Trophoblast cell (in vitro differentiated cells and primary cell): ENCODE data around the gene ZNF512.
"Not testable (repeated sequence)": the region's sequence is repeated elsewhere in the genome, so short reads cannot be mapped to it uniquely, and the experiment has no call there.

Experiments
- DNase-seq, 2 donors: peaks; one replicate each; pipeline ENCODE4 v3.0.0-alpha.2; 2016
- H2AFZ ChIP-seq: 2 replicates; pipeline ENCODE4 v1.6.1; 2013; ENCODE audit warnings: low read length, moderate library complexity, mild to moderate bottlenecking; ENCODE audit not compliant: insufficient read depth, poor library complexity
- H2AK5ac ChIP-seq: 2 replicates; pipeline ENCODE4 v1.6.1; 2013; ENCODE audit warnings: mild to moderate bottlenecking, low read length
- H2BK120ac ChIP-seq: 2 replicates; pipeline ENCODE4 v1.6.1; 2013; ENCODE audit warnings: low read length, mild to moderate bottlenecking, moderate library complexity; ENCODE audit not compliant: insufficient read depth, poor library complexity
- H2BK12ac ChIP-seq: 2 replicates; pipeline ENCODE4 v1.6.1; 2013; ENCODE audit warnings: mild to moderate bottlenecking, low read length, moderate library complexity
- H2BK5ac ChIP-seq: 2 replicates; pipeline ENCODE4 v1.6.1; 2013; ENCODE audit warnings: low read length, low read depth, moderate library complexity, mild to moderate bottlenecking; ENCODE audit not compliant: poor library complexity
- H3K14ac ChIP-seq: 2 replicates; pipeline ENCODE4 v1.6.1; 2013; ENCODE audit warnings: mild to moderate bottlenecking, low read length
- H3K18ac ChIP-seq: 2 replicates; pipeline ENCODE4 v1.6.1; 2013; ENCODE audit warnings: mild to moderate bottlenecking, low read length
- H3K23ac ChIP-seq: 2 replicates; pipeline ENCODE4 v1.6.1; 2013; ENCODE audit warnings: low read length
- H3K27ac ChIP-seq: 2 replicates; pipeline ENCODE4 v1.5.1; 2013; ENCODE audit warnings: low read depth, mild to moderate bottlenecking, inconsistent platforms, low read length, moderate library complexity
- H3K27me3 ChIP-seq: 2 replicates; pipeline ENCODE4 v1.6.1; 2013; ENCODE audit warnings: inconsistent platforms, mild to moderate bottlenecking, low read length, moderate library complexity; ENCODE audit not compliant: insufficient read depth
- H3K36me3 ChIP-seq, 2 experiments: 1 replicate in 1 of 2; 2 replicates in 1 of 2; pipeline ENCODE4 v1.6.1; 2013; ENCODE audit warnings: low read length in 2 of 2, mild to moderate bottlenecking in 2 of 2, moderate library complexity in 1 of 2; ENCODE audit not compliant: insufficient read depth in 2 of 2, control insufficient read depth in 1 of 2
- H3K4ac ChIP-seq: 2 replicates; pipeline ENCODE4 v1.6.1; 2013; ENCODE audit warnings: low read depth, mild to moderate bottlenecking, low read length, moderate library complexity
- H3K4me1 ChIP-seq, 2 experiments: 1 replicate in 1 of 2; 2 replicates in 1 of 2; pipeline ENCODE4 v1.6.1; 2013; ENCODE audit warnings: low read length in 2 of 2, mild to moderate bottlenecking in 2 of 2, moderate library complexity in 1 of 2; ENCODE audit not compliant: insufficient read depth in 2 of 2, control insufficient read depth in 1 of 2
- H3K4me2 ChIP-seq: 2 replicates; pipeline ENCODE4 v1.6.1; 2013; ENCODE audit warnings: inconsistent platforms, mild to moderate bottlenecking, low read length, moderate library complexity
- H3K4me3 ChIP-seq: 2 replicates; pipeline ENCODE4 v1.5.1; 2013; ENCODE audit warnings: mild to moderate bottlenecking, low read depth, low read length, inconsistent platforms
- H3K79me1 ChIP-seq: one replicate; pipeline ENCODE4 v1.6.1; 2013; ENCODE audit warnings: low read length
- H3K79me2 ChIP-seq: 2 replicates; pipeline ENCODE4 v1.6.1; 2013; ENCODE audit warnings: low read length, mild to moderate bottlenecking; ENCODE audit not compliant: control insufficient read depth, insufficient read depth, poor library complexity
- H3K9ac ChIP-seq: 2 replicates; pipeline ENCODE4 v1.6.1; 2013; ENCODE audit warnings: mild to moderate bottlenecking, low read length
- H3K9me3 ChIP-seq: 2 replicates; pipeline ENCODE4 v1.6.1; 2013; ENCODE audit warnings: low read depth, mild to moderate bottlenecking, control low read depth, inconsistent platforms, low read length; ENCODE audit not compliant: insufficient read depth
- H4K12ac ChIP-seq: 2 replicates; pipeline ENCODE4 v1.6.1; 2013; ENCODE audit warnings: low read depth, mild to moderate bottlenecking, low read length, moderate library complexity
- H4K8ac ChIP-seq: 2 replicates; pipeline ENCODE4 v1.6.1; 2013; ENCODE audit warnings: low read depth, mild to moderate bottlenecking, low read length, moderate library complexity
- H4K91ac ChIP-seq: one replicate; pipeline ENCODE4 v1.6.1; 2013; ENCODE audit warnings: low read depth, mild to moderate bottlenecking, low read length, moderate library complexity
- WGBS: extraction: QIAGEN DNeasy Blood & Tissue Kit; methylation state at CpG from one replicate; pipeline ENCODE4 v1.1.7; 2013; ENCODE audit warnings: missing lambda C conversion rate; ENCODE audit not compliant: insufficient read length, insufficient coverage; ENCODE audit errors: extremely low coverage; 5-methylcytosine and 5-hydroxymethylcytosine counted together

ZNF512 gene

GRCh38 chr2:27552941-27553340 lies 29.9 kb upstream of the ZNF512 start:
- no CpG with 5 or more reads among the region's 2 CpGs for WGBS
- H2BK5ac ChIP-seq = no peak overlapping the region
- no peaks in the 10 kb centered on the region for H3K36me3 ChIP-seq
- H3K18ac ChIP-seq = no peak overlapping the region
- H2AK5ac ChIP-seq = no peak overlapping the region
- no peak overlapping the region for H2BK120ac ChIP-seq
- no peak overlapping the region for H3K4me3 ChIP-seq
- H2BK12ac ChIP-seq = no peak overlapping the region
- no peak overlapping the region for H4K12ac ChIP-seq
- no peaks in the 10 kb centered on the region for H3K79me2 ChIP-seq
- H3K9ac ChIP-seq = no peak overlapping the region
- no peaks in the 10 kb centered on the region for H3K27me3 ChIP-seq
- H3K4me1 ChIP-seq = no peaks in the 10 kb centered on the region
- H3K79me1 ChIP-seq = no peaks in the 10 kb centered on the region
- DNase-seq = no peak
- no peak overlapping the region for H3K4ac ChIP-seq
- no peak overlapping the region for H2AFZ ChIP-seq
- H3K4me2 ChIP-seq = no peak overlapping the region
- H3K14ac ChIP-seq = no peak overlapping the region
- H4K8ac ChIP-seq = no peak overlapping the region
- no peak overlapping the region for H3K23ac ChIP-seq
- no peak overlapping the region for H3K27ac ChIP-seq
- no peaks in the 10 kb centered on the region for H3K9me3 ChIP-seq
- no peak overlapping the region for H4K91ac ChIP-seq

- not testable (repeated sequence) for H3K79me2 ChIP-seq, H4K8ac ChIP-seq, H2AK5ac ChIP-seq, H3K4me2 ChIP-seq, H4K91ac ChIP-seq, H3K9me3 ChIP-seq, H3K4me1 ChIP-seq, H2BK5ac ChIP-seq, H3K18ac ChIP-seq, H3K27ac ChIP-seq, H3K4ac ChIP-seq, H3K27me3 ChIP-seq, H3K14ac ChIP-seq, H3K79me1 ChIP-seq, H3K36me3 ChIP-seq, H4K12ac ChIP-seq, H3K9ac ChIP-seq, H2AFZ ChIP-seq, H2BK12ac ChIP-seq, H2BK120ac ChIP-seq, H3K4me3 ChIP-seq, H3K23ac ChIP-seq
- DNase-seq = peak; percentile 47 to 65
- WGBS = no CpG with 5 or more reads among the region's 3 CpGs
These were observed 28.4 kb upstream of the ZNF512 start for GRCh38 chr2:27554451-27554850.

- Histone ChIP-seq H3K4me1 (no peaks in the 10 kb centered on the region), H4K91ac (no peak overlapping the region), H2BK12ac (no peak overlapping the region), H3K9ac (no peak overlapping the region), H3K4ac (no peak overlapping the region), H3K4me2 (no peak overlapping the region), H3K27me3 (no peaks in the 10 kb centered on the region), H4K12ac (no peak overlapping the region), H2BK5ac (no peak overlapping the region), H4K8ac (no peak overlapping the region), H2AK5ac (no peak overlapping the region), H3K18ac (no peak overlapping the region), H3K36me3 (no peaks in the 10 kb centered on the region), H3K23ac (no peak overlapping the region), H3K79me1 (no peaks in the 10 kb centered on the region), H3K79me2 (no peaks in the 10 kb centered on the region), H3K9me3 (no peaks in the 10 kb centered on the region), H3K4me3 (no peak overlapping the region), H3K14ac (no peak overlapping the region), H2BK120ac (no peak overlapping the region), H2AFZ (no peak overlapping the region), H3K27ac (no peak overlapping the region)
- no CpG with 5 or more reads among the region's 2 CpGs for WGBS
- no peak for DNase-seq
These were observed 23.6 kb upstream of the ZNF512 start for GRCh38 chr2:27559228-27559627.

- H2AK5ac ChIP-seq = no peak overlapping the region
- H3K9ac ChIP-seq = no peak overlapping the region
- H3K79me1 ChIP-seq = no peaks in the 10 kb centered on the region
These were observed 21.8 kb upstream of the ZNF512 start for GRCh38 chr2:27561060-27561459.

More at GRCh38 chr2:27561060-27561459, 21.8 kb upstream of the ZNF512 start:
- H3K4me1 ChIP-seq = no peaks in the 10 kb centered on the region
- no peaks in the 10 kb centered on the region for H3K79me2 ChIP-seq
- H4K91ac ChIP-seq = no peak overlapping the region
- no peak overlapping the region for H3K14ac ChIP-seq
- no peak overlapping the region for H2BK5ac ChIP-seq
- H3K4ac ChIP-seq = no peak overlapping the region
- no peaks in the 10 kb centered on the region for H3K27me3 ChIP-seq
- no peak for DNase-seq
- no peak overlapping the region for H3K4me2 ChIP-seq
- no peak overlapping the region for H2AFZ ChIP-seq
- no peak overlapping the region for H4K8ac ChIP-seq
- no CpG with 5 or more reads among the region's 2 CpGs for WGBS
- H4K12ac ChIP-seq = no peak overlapping the region
- H2BK12ac ChIP-seq = no peak overlapping the region
- no peak overlapping the region for H3K4me3 ChIP-seq
- no peaks in the 10 kb centered on the region for H3K9me3 ChIP-seq
- H3K18ac ChIP-seq = no peak overlapping the region
- H3K36me3 ChIP-seq = no peaks in the 10 kb centered on the region
- H3K23ac ChIP-seq = no peak overlapping the region
- no peak overlapping the region for H3K27ac ChIP-seq
- H2BK120ac ChIP-seq = no peak overlapping the region
